AG04450 (cell line): ENCODE measurements around the gene HIPK1. TPM values are rescaled to one million over a fixed set of nuclear protein-coding genes. Genes with fewer than 3 reads are reported as not detected.

Source experiments
- CTCF ChIA-PET: fragments of 300-600, 350-600 bp; formaldehyde crosslinking; extraction: SDS; loops from one replicate; lab custom pipeline; 2022; ENCODE audit warnings: antibody characterized with exemption, inconsistent platforms; lab: Charles Lee
- POLR2A ChIA-PET: fragments of 350-600 bp; formaldehyde crosslinking; extraction: SDS; loops from one replicate; lab custom pipeline; 2021; ENCODE audit warnings: antibody characterized with exemption, inconsistent platforms; lab: Yijun Ruan, JAX
- DNase-seq: peaks from one replicate; pipeline ENCODE4 v3.0.0-alpha.2; 2011; ENCODE audit warnings: low read depth, low spot score
- H3K27ac ChIP-seq: one replicate; pipeline ENCODE4 v1.5.1; 2012; ENCODE audit warnings: low read depth, low read length, control low read depth
- H3K27me3 ChIP-seq: one replicate; pipeline ENCODE4 v1.6.0; 2012; ENCODE audit warnings: low read length; ENCODE audit not compliant: control insufficient read depth, insufficient read depth
- H3K4me3 ChIP-seq: 2 replicates; pipeline ENCODE4 v1.5.1; 2011; ENCODE audit warnings: mild to moderate bottlenecking, low read depth, low read length, control low read depth
- H3K9me3 ChIP-seq: 2 replicates; pipeline ENCODE4 v1.5.1; 2012; ENCODE audit warnings: low read length; ENCODE audit not compliant: control insufficient read depth, insufficient read depth
- polyA plus RNA-seq: library from polyadenylated mRNA; depleted of rRNA; stranded (reverse); fragments of >200 nt; gene quantifications from 2 replicates; pipeline ENCODE4 v1.2.3, GENCODE V29; 2011; rRNA removed
- TF ChIP-seq, protein P1 (sequence below): IDR thresholded peaks from 2 replicates; pipeline ENCODE4 v1.5.1; 2011; ENCODE audit warnings: low read depth, low read length, control low read depth, inconsistent platforms

Gene HIPK1
- polyA plus RNA-seq, 1 experiment = 28.4 TPM

DNA sequence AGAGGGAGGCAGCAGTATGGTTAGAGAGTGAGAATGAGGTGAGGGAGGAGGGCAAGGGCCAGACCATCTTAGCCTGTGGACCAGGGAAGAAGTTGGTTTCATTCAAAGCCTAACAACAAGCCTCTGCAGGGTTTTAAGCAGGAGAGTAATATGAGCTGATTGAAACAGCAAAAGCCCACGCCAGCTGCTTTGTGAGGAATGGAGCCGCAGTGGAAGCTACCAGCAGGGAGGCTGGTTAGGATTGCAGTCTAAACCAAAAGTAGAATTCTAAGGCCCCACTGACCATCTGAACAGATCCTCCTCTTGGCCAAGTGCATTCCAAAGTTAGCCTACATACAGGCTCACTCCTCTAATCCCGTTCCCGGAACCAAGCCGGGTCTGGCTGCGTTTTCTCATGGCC lies 94.9 kb downstream of the HIPK1 start:
- Histone ChIP-seq H3K27ac (no peak overlapping the region), H3K27me3 (peaks cover 6% of the 10 kb centered on the region), H3K9me3 (no peaks in the 10 kb centered on the region), H3K4me3 (no peak overlapping the region)
- POLR2A ChIA-PET = no interaction called here
- TF ChIP-seq, protein P1, sequence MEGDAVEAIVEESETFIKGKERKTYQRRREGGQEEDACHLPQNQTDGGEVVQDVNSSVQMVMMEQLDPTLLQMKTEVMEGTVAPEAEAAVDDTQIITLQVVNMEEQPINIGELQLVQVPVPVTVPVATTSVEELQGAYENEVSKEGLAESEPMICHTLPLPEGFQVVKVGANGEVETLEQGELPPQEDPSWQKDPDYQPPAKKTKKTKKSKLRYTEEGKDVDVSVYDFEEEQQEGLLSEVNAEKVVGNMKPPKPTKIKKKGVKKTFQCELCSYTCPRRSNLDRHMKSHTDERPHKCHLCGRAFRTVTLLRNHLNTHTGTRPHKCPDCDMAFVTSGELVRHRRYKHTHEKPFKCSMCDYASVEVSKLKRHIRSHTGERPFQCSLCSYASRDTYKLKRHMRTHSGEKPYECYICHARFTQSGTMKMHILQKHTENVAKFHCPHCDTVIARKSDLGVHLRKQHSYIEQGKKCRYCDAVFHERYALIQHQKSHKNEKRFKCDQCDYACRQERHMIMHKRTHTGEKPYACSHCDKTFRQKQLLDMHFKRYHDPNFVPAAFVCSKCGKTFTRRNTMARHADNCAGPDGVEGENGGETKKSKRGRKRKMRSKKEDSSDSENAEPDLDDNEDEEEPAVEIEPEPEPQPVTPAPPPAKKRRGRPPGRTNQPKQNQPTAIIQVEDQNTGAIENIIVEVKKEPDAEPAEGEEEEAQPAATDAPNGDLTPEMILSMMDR = no peak
- no peak for DNase-seq
- CTCF ChIA-PET = interaction anchor here (0.6 to 2.0 kb wide), 4 partner anchors 9 to 259 kb away, joined by 3 to 5 read pairs (median 4); no protein-coding TSS in a partner anchor

DNA sequence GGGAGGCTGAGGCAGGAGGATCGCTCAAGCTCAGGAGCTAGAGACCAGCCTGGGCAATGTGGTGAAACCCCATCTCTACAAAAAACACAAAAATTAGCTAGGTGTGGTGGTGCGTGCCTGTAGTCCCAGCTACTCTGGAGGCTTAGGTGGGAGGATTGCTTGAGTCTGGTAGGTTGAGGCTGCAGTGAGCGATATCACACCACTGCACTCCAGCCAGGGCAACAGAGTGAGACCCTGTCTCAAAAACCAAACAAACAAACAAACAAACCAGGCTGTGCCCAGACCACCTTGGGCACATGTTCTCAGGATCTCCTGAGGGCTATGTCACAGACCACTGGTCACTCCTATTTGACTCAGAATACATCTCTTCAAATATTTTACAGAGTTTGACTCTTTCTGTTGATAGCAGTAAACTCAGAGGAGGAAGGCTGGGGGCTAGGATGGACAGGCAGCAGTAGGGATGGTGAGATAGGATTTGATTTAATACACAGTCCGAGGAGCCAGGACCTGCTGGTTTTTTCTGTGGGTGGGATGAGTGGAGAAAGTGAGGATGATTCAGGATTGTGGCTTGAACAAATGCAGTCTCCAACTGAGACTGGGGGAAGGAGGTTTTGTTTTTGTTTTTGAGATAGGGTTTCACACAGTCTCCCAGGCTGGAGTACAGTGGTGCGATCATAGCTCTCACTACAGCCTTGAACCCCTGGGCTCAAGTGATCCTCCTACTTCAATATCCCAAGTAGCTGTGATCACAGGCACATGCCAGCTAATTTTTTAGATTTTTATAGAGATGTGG lies 96.7 kb downstream of the HIPK1 start:
- Histone ChIP-seq H3K4me3 (no peak overlapping the region), H3K9me3 (no peaks in the 10 kb centered on the region), H3K27ac (no peak overlapping the region), H3K27me3 (peaks cover 6% of the 10 kb centered on the region)
- TF ChIP-seq, protein P1 = no peak
- CTCF ChIA-PET = interaction anchor here (0.7 kb wide), 1 partner anchor 7 kb away, joined by 7 read pairs; no protein-coding TSS in a partner anchor
- no peak for DNase-seq
- POLR2A ChIA-PET = no interaction called here

DNA sequence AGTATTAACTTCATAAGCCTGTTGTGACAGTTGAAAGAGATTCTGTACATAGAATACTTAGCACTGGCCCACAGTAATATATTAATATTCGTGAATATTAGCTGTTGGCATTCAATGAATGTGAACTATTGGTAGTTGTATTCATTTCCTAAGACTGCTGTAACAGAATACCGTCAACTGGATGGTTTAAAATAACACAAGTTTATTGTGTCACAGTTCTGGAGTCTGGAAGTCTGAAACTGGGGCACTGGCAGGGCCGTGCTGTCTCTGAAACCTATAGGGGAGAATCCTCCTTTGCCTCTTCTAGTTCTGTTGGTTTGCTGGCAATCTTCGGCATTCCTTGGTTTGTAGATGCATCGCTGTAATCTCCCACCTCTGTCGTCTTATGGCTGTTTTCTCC lies 97.7 kb downstream of the HIPK1 start:
- Histone ChIP-seq H3K4me3 (no peak overlapping the region), H3K27ac (no peak overlapping the region), H3K27me3 (peaks cover 6% of the 10 kb centered on the region), H3K9me3 (no peaks in the 10 kb centered on the region)
- CTCF ChIA-PET = interaction anchor here (0.7 kb wide), 2 partner anchors 42 to 416 kb away, joined by 3 read pairs; no protein-coding TSS in a partner anchor
- TF ChIP-seq, protein P1 = no peak
- POLR2A ChIA-PET = no interaction called here
- no peak for DNase-seq

Other genes with a start within 250 kb of the HIPK1 start
- gene PHTF1, start 169.8 kb upstream of the HIPK1 start, polyA plus RNA-seq = 15.0 and 18.0 TPM in 2 replicates
- 6.3 and 12.2 TPM in 2 replicates for gene RSBN1, start 116.8 kb upstream of the HIPK1 start, polyA plus RNA-seq
- gene PTPN22, start 57.6 kb upstream of the HIPK1 start, polyA plus RNA-seq = 0.17 and 0.21 TPM in 2 replicates
- 0.11 and 0.12 TPM in 2 replicates for gene BCL2L15, start 41.7 kb upstream of the HIPK1 start, polyA plus RNA-seq
- 13.6 and 16.5 TPM in 2 replicates for gene AP4B1, start 24.5 kb upstream of the HIPK1 start, polyA plus RNA-seq
- gene DCLRE1B, start 24.0 kb upstream of the HIPK1 start, polyA plus RNA-seq = 2.7 and 3.2 TPM in 2 replicates
- gene OLFML3, start 50.1 kb downstream of the HIPK1 start, polyA plus RNA-seq = 90.3 and 105 TPM in 2 replicates
- not detected in 2 replicates for gene SYT6, start 224.5 kb downstream of the HIPK1 start, polyA plus RNA-seq